Measurements from ENCODE around the gene PACRG.
"Not testable (repeated sequence)": the region's sequence is repeated elsewhere in the genome, so short reads cannot be mapped to it uniquely, and the experiment has no call there.

PACRG gene

GRCh38 chr6:163301726-163302635, 574.2 kb downstream of the PACRG start:
- no peak for DNase-seq

- no peak for DNase-seq
These were observed 575.0 kb downstream of the PACRG start for GRCh38 chr6:163302747-163303146.

GRCh38 chr6:163306000-163306399, 578.2 kb downstream of the PACRG start:
- no peak for DNase-seq

- DNase-seq: no peak
These were observed 581.1 kb downstream of the PACRG start for GRCh38 chr6:163308629-163309440.

GRCh38 chr6:163309491-163310026, 581.8 kb downstream of the PACRG start:
- peak; percentile 0 for DNase-seq

- DNase-seq: no peak
These were observed 582.6 kb downstream of the PACRG start for GRCh38 chr6:163310096-163310972.

GRCh38 chr6:163310973-163311383, 583.2 kb downstream of the PACRG start:
- DNase-seq: no peak

- DNase-seq: no peak
These were observed 584.1 kb downstream of the PACRG start for GRCh38 chr6:163311830-163312229.

GRCh38 chr6:163313566-163313965, 585.8 kb downstream of the PACRG start:
- DNase-seq: no peak

GRCh38 chr6:163313981-163314380, 586.2 kb downstream of the PACRG start:
- no peak for DNase-seq

- DNase-seq: no peak
These were observed 587.2 kb downstream of the PACRG start for GRCh38 chr6:163314791-163315470.

GRCh38 chr6:163316866-163317495, 589.2 kb downstream of the PACRG start:
- DNase-seq: not testable (repeated sequence)

GRCh38 chr6:163318071-163318786, 590.5 kb downstream of the PACRG start:
- no peak for DNase-seq

GRCh38 chr6:163319609-163320366, 592.0 kb downstream of the PACRG start:
- DNase-seq: no peak

GRCh38 chr6:163320402-163320801, 592.6 kb downstream of the PACRG start:
- no peak for DNase-seq

GRCh38 chr6:163320804-163321203, 593.0 kb downstream of the PACRG start:
- no peak for DNase-seq

- DNase-seq: no peak
These were observed 593.9 kb downstream of the PACRG start for GRCh38 chr6:163321717-163322116.

GRCh38 chr6:163323274-163323673, 595.5 kb downstream of the PACRG start:
- DNase-seq: no peak

- DNase-seq: no peak
These were observed 595.9 kb downstream of the PACRG start for GRCh38 chr6:163323705-163324104.

GRCh38 chr6:163324326-163324687, 596.5 kb downstream of the PACRG start:
- DNase-seq: no peak

Data from activated CD4-positive, alpha-beta T cell treated with anti-CD3 and anti-CD28 coated beads, Interleukin-2, amount 50 U/mL, for 16 hours (primary cell).